Measurements from ENCODE around the gene ZFYVE1. TPM values are rescaled to one million over a fixed set of nuclear protein-coding genes. Genes with fewer than 3 reads are reported as not detected.
A peak's percentile ranks its signal among the peaks of the same experiment; 100 is the strongest.

Gene ZFYVE1
- total and polyA plus RNA-seq, 2 of the 13 experiments (the other 11 are each of a cell fraction or from before 2014, with no cell fraction given), result 2.6 to 5.3 TPM

DNA sequence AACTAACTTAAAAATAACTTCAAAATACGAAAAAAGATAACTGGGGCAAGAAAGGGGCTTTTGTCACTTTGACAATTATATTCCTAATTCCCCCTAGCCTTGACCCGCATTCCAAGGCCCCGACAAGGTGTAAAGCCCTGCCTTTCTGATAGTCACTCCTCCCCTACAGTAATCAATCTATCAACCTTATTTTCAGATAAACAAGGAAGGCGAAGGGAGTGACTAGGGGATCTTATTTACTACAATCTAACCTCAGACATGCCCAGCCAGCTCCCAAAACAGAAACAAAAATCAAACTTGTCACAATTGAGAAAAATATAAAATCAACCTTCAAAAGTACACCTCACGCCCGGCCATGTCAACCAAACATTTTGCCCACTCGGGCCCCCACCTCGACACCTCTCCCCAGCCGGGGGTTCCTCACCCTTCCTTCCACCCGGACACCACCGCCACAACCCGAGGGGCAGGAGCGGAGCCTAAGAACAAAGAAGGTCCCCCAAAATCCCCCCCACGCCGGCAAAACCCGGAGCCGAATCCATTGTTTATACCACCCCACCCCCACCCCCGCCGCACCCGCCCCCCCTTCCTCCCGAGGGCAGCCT lies 562 bp downstream of the ZFYVE1 start:
- WGBS (ENCODE audit: low lambda C conversion rate), result under 1% methylated on average over 15 of the region's 21 CpGs
- TF ChIP-seq, protein P1, sequence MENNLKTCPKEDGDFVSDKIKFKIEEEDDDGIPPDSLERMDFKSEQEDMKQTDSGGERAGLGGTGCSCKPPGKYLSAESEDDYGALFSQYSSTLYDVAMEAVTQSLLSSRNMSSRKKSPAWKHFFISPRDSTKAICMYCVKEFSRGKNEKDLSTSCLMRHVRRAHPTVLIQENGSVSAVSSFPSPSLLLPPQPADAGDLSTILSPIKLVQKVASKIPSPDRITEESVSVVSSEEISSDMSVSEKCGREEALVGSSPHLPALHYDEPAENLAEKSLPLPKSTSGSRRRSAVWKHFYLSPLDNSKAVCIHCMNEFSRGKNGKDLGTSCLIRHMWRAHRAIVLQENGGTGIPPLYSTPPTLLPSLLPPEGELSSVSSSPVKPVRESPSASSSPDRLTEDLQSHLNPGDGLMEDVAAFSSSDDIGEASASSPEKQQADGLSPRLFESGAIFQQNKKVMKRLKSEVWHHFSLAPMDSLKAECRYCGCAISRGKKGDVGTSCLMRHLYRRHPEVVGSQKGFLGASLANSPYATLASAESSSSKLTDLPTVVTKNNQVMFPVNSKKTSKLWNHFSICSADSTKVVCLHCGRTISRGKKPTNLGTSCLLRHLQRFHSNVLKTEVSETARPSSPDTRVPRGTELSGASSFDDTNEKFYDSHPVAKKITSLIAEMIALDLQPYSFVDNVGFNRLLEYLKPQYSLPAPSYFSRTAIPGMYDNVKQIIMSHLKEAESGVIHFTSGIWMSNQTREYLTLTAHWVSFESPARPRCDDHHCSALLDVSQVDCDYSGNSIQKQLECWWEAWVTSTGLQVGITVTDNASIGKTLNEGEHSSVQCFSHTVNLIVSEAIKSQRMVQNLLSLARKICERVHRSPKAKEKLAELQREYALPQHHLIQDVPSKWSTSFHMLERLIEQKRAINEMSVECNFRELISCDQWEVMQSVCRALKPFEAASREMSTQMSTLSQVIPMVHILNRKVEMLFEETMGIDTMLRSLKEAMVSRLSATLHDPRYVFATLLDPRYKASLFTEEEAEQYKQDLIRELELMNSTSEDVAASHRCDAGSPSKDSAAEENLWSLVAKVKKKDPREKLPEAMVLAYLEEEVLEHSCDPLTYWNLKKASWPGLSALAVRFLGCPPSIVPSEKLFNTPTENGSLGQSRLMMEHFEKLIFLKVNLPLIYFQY (CRISPR knock-in tag; IDR thresholded peaks at IDR 0.05; ENCODE audit: borderline replicate concordance), result no peak
- no peak for TF ChIP-seq TCF12 (IDR thresholded peaks at IDR 0.05)
- no peak for TF ChIP-seq TCF12 (CRISPR knock-in tag; IDR thresholded peaks at IDR 0.05)
- TF ChIP-seq, protein P2, sequence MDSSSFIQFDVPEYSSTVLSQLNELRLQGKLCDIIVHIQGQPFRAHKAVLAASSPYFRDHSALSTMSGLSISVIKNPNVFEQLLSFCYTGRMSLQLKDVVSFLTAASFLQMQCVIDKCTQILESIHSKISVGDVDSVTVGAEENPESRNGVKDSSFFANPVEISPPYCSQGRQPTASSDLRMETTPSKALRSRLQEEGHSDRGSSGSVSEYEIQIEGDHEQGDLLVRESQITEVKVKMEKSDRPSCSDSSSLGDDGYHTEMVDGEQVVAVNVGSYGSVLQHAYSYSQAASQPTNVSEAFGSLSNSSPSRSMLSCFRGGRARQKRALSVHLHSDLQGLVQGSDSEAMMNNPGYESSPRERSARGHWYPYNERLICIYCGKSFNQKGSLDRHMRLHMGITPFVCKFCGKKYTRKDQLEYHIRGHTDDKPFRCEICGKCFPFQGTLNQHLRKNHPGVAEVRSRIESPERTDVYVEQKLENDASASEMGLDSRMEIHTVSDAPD (CRISPR knock-in tag; IDR thresholded peaks at IDR 0.05), result no peak
- no peak for TF ChIP-seq JUNB (CRISPR knock-in tag; IDR thresholded peaks at IDR 0.05; ENCODE audit: borderline replicate concordance)
- TF ChIP-seq, protein P3, sequence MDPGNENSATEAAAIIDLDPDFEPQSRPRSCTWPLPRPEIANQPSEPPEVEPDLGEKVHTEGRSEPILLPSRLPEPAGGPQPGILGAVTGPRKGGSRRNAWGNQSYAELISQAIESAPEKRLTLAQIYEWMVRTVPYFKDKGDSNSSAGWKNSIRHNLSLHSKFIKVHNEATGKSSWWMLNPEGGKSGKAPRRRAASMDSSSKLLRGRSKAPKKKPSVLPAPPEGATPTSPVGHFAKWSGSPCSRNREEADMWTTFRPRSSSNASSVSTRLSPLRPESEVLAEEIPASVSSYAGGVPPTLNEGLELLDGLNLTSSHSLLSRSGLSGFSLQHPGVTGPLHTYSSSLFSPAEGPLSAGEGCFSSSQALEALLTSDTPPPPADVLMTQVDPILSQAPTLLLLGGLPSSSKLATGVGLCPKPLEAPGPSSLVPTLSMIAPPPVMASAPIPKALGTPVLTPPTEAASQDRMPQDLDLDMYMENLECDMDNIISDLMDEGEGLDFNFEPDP (CRISPR knock-in tag; conservative IDR thresholded peaks at IDR 0.05), result no peak
- TF ChIP-seq, protein P4, sequence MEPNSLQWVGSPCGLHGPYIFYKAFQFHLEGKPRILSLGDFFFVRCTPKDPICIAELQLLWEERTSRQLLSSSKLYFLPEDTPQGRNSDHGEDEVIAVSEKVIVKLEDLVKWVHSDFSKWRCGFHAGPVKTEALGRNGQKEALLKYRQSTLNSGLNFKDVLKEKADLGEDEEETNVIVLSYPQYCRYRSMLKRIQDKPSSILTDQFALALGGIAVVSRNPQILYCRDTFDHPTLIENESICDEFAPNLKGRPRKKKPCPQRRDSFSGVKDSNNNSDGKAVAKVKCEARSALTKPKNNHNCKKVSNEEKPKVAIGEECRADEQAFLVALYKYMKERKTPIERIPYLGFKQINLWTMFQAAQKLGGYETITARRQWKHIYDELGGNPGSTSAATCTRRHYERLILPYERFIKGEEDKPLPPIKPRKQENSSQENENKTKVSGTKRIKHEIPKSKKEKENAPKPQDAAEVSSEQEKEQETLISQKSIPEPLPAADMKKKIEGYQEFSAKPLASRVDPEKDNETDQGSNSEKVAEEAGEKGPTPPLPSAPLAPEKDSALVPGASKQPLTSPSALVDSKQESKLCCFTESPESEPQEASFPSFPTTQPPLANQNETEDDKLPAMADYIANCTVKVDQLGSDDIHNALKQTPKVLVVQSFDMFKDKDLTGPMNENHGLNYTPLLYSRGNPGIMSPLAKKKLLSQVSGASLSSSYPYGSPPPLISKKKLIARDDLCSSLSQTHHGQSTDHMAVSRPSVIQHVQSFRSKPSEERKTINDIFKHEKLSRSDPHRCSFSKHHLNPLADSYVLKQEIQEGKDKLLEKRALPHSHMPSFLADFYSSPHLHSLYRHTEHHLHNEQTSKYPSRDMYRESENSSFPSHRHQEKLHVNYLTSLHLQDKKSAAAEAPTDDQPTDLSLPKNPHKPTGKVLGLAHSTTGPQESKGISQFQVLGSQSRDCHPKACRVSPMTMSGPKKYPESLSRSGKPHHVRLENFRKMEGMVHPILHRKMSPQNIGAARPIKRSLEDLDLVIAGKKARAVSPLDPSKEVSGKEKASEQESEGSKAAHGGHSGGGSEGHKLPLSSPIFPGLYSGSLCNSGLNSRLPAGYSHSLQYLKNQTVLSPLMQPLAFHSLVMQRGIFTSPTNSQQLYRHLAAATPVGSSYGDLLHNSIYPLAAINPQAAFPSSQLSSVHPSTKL (CRISPR knock-in tag; IDR thresholded peaks at IDR 0.05), result no peak
- no peak for TF ChIP-seq STAG1 (CRISPR knock-in tag; IDR thresholded peaks at IDR 0.05)
- no peak for TF ChIP-seq CBX5 (CRISPR knock-in tag; IDR thresholded peaks at IDR 0.05; ENCODE audit: borderline replicate concordance)
- TF ChIP-seq SETDB1 (CRISPR knock-in tag; IDR thresholded peaks at IDR 0.05; ENCODE audit: borderline replicate concordance), result no peak
- TF ChIP-seq TBP (CRISPR knock-in tag; IDR thresholded peaks at IDR 0.05), result no peak
- no peak for TF ChIP-seq ZFP62 (CRISPR knock-in tag; IDR thresholded peaks at IDR 0.05)
- no peak for TF ChIP-seq RELA (CRISPR knock-in tag; IDR thresholded peaks at IDR 0.05)
- no peak for TF ChIP-seq PTBP1 (IDR thresholded peaks at IDR 0.05; ENCODE audit: low read depth, low read length, poor library complexity, severe bottlenecking)

More for the DNA sequence above, 562 bp downstream of the ZFYVE1 start:
- no peak for FAIRE-seq
- BruUV-seq (replicated peaks), result TSS peak; percentile 69
- ChIA-PET CTCF (ENCODE audit: low intra/inter-chr PET ratio, low total read pairs) (no interaction called here), POLR2A (interaction anchor here (0.6 to 2.7 kb wide), 5 partner anchors 9 to 436 kb away, joined by 3 to 38 read pairs (median 4); partner anchors contain the start of gene RBM25)
- H4K20me1 ChIP-seq (ENCODE audit: insufficient read depth, low read length), result no peaks in the 10 kb centered on the region
- no peaks in the 10 kb centered on the region for H3K9me3 ChIP-seq (ENCODE audit: low read length)
- H3K27ac ChIP-seq (ENCODE audit: extremely low read length, insufficient read depth, low read length), result peak overlapping the region; percentile 27
- in situ Hi-C loops (cut with HindIII; ENCODE audit: extremely low pct_ligation_motif_present, low pct_unique_long_range_greater_than_20kb) (loop anchor here (25.0 kb wide), 1 partner anchor 436 kb away; the partner anchor contains the start of gene NUMB), intact Hi-C loops (cut with micrococcal nuclease; ENCODE audit: unreplicated experiment) (no loop called here)
- H3K36me3 ChIP-seq (replicated peaks in 1 of 2; ENCODE audit: control insufficient read depth in 1 of 2, insufficient read depth in 2 of 2, low read length in 2 of 2), result peaks cover 2 to 6% of the 10 kb centered on the region in 2 experiments; a peak in 3 of 5 replicates
- peak overlapping the region; percentile 71 to 97 (median 84) for H3K4me3 ChIP-seq (replicated peaks in 1 of 3; ENCODE audit: insufficient read depth in 1 of 3, low read depth in 2 of 3, low read length in 3 of 3)
- peak; percentile 2 for ATAC-seq
- no peak overlapping the region for H2AFZ ChIP-seq (ENCODE audit: low read length)
- H3K4me2 ChIP-seq (ENCODE audit: low read depth, low read length), result peak overlapping the region; percentile 79
- H3K4me1 ChIP-seq (ENCODE audit: insufficient read depth, low read length), result peaks cover 22% of the 10 kb centered on the region
- peak overlapping the region; percentile 64 for H3K9ac ChIP-seq (ENCODE audit: insufficient read depth, low read depth, low read length)
- H3K79me2 ChIP-seq (ENCODE audit: insufficient read depth, low read length), result no peaks in the 10 kb centered on the region
- no peak for DNase-seq (ENCODE audit: low spot score)
- no peaks in the 10 kb centered on the region for H3K27me3 ChIP-seq (ENCODE audit: control insufficient read depth in 1 of 2, insufficient read depth in 2 of 2, low read length in 2 of 2)

Data from HepG2 (cell line).